GM18858 (cell line): Measurements from ENCODE around the gene BRD9.

Source experiments
- ATAC-seq: cut with Tn5 transposase; IDR thresholded peaks from one replicate; pipeline ENCODE4 v1.9.1; 2021; ENCODE audit not compliant: unreplicated experiment

The BRD9 gene

GRCh38 chr5:819078-819477 is 73.5 kb downstream of the BRD9 start:
- no peak for ATAC-seq

DNA sequence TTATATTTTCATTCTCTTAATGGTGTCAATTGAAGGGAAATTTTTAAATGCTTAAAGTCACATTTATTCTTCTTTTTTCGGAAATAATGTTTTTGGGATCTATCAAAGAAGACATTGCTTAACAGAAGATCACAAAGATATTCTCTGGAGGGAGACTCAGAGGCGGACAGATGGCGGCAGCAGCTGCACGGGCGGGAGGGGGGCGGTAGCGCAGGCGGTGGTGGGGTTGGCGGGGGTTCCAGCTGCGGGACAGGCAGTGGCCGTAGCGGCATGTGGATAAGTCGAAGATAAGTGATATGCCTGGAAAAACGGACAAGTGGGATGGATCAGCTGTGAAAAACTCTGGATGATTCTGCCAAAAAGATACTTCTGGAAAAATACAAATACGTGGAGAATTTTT is 76.4 kb downstream of the BRD9 start:
- ATAC-seq, result no peak

GRCh38 chr5:815449-815848 is 77.2 kb downstream of the BRD9 start:
- no peak for ATAC-seq
